Measurements from ENCODE around the gene SLC30A5. TPM values are rescaled to one million over a fixed set of nuclear protein-coding genes. Genes with fewer than 3 reads are reported as not detected.

SLC30A5 gene
- total and polyA plus RNA-seq, 2 of the 13 experiments (the other 11 are each of a cell fraction or from before 2014, with no cell fraction given): 46.0 to 53.6 TPM

DNA sequence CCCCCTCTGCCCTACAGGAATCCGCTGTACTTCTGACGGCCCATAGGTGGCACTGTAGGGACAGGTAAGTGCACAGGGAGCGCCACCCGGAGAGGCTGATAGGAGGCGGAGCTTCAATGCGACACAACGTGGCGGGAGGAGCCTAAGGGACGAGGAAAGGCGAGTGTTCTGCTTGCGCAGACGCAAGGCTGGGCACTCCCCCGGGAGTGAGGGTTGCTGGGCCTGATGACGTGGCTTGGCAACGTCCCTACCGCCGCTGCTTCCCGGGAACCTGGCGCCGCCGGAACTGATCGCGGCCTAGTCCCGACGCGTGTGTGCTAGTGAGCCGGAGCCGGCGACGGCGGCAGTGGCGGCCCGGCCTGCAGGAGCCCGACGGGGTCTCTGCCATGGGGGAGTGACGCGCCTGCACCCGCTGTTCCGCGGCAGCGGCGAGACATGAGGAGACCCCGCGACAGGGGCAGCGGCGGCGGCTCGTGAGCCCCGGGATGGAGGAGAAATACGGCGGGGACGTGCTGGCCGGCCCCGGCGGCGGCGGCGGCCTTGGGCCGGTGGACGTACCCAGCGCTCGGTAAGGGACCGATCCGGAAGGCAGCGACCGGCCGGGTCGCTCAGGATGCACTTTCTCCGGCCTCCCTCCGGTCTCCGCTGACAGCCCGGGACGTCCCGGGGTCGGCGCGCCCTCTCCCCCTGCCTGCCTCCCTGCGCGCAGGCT, at the start of gene SLC30A5 (continued):
- TF ChIP-seq, protein P1, sequence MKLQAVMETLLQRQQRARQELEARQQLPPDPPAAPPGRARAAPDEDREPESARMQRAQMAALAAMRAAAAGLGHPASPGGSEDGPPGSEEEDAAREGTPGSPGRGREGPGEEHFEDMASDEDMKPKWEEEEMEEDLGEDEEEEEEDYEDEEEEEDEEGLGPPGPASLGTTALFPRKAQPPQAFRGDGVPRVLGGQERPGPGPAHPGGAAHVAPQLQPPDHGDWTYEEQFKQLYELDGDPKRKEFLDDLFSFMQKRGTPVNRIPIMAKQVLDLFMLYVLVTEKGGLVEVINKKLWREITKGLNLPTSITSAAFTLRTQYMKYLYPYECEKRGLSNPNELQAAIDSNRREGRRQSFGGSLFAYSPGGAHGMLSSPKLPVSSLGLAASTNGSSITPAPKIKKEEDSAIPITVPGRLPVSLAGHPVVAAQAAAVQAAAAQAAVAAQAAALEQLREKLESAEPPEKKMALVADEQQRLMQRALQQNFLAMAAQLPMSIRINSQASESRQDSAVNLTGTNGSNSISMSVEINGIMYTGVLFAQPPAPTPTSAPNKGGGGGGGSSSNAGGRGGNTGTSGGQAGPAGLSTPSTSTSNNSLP (IDR thresholded peaks at IDR 0.05; ENCODE audit: low read depth, low read length): peak; percentile 53; the same call in 1 of the 2 replicates
- peak; percentile 74; the same call in 1 of the 2 replicates for TF ChIP-seq NKX3-1 (CRISPR knock-in tag; IDR thresholded peaks at IDR 0.05)
- TF ChIP-seq, protein P2, sequence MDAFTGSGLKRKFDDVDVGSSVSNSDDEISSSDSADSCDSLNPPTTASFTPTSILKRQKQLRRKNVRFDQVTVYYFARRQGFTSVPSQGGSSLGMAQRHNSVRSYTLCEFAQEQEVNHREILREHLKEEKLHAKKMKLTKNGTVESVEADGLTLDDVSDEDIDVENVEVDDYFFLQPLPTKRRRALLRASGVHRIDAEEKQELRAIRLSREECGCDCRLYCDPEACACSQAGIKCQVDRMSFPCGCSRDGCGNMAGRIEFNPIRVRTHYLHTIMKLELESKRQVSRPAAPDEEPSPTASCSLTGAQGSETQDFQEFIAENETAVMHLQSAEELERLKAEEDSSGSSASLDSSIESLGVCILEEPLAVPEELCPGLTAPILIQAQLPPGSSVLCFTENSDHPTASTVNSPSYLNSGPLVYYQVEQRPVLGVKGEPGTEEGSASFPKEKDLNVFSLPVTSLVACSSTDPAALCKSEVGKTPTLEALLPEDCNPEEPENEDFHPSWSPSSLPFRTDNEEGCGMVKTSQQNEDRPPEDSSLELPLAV (CRISPR knock-in tag; conservative IDR thresholded peaks at IDR 0.05; ENCODE audit: low read depth): no peak
- TF ChIP-seq HMG20A (CRISPR knock-in tag; IDR thresholded peaks at IDR 0.05; ENCODE audit: borderline replicate concordance): no peak
- no peak for TF ChIP-seq ZNF432 (CRISPR knock-in tag; IDR thresholded peaks at IDR 0.05; ENCODE audit: borderline replicate concordance)
- TF ChIP-seq RBM39 (IDR thresholded peaks at IDR 0.05; ENCODE audit: low read depth, low read length, poor library complexity, severe bottlenecking): peak; percentile 88
- peak; percentile 85; the same call in 1 of the 2 replicates for TF ChIP-seq ZNF335 (CRISPR knock-in tag; IDR thresholded peaks at IDR 0.05)
- TF ChIP-seq, protein P3, sequence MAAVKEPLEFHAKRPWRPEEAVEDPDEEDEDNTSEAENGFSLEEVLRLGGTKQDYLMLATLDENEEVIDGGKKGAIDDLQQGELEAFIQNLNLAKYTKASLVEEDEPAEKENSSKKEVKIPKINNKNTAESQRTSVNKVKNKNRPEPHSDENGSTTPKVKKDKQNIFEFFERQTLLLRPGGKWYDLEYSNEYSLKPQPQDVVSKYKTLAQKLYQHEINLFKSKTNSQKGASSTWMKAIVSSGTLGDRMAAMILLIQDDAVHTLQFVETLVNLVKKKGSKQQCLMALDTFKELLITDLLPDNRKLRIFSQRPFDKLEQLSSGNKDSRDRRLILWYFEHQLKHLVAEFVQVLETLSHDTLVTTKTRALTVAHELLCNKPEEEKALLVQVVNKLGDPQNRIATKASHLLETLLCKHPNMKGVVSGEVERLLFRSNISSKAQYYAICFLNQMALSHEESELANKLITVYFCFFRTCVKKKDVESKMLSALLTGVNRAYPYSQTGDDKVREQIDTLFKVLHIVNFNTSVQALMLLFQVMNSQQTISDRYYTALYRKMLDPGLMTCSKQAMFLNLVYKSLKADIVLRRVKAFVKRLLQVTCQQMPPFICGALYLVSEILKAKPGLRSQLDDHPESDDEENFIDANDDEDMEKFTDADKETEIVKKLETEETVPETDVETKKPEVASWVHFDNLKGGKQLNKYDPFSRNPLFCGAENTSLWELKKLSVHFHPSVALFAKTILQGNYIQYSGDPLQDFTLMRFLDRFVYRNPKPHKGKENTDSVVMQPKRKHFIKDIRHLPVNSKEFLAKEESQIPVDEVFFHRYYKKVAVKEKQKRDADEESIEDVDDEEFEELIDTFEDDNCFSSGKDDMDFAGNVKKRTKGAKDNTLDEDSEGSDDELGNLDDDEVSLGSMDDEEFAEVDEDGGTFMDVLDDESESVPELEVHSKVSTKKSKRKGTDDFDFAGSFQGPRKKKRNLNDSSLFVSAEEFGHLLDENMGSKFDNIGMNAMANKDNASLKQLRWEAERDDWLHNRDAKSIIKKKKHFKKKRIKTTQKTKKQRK (IDR thresholded peaks at IDR 0.05; ENCODE audit: low read length): no peak
- TF ChIP-seq KDM4B (CRISPR knock-in tag; IDR thresholded peaks at IDR 0.05): 0 out of 2 replicates have a peak, but pooled peaks have one; percentile 36
- TF ChIP-seq BORCS8-MEF2B (CRISPR knock-in tag; IDR thresholded peaks at IDR 0.05): peak; percentile 93
- no peak; the same call in 1 of the 2 replicates for TF ChIP-seq CEBPG (CRISPR knock-in tag; IDR thresholded peaks at IDR 0.05)
- TF ChIP-seq ZNF546 (CRISPR knock-in tag; conservative IDR thresholded peaks at IDR 0.05): peak; percentile 71; the same call in 1 of the 2 replicates
- TF ChIP-seq ZNF564 (CRISPR knock-in tag; IDR thresholded peaks at IDR 0.05): peak; percentile 28; the same call in 1 of the 2 replicates
- TF ChIP-seq HHEX (CRISPR knock-in tag; IDR thresholded peaks at IDR 0.05): no peak
- peak; percentile 96 for TF ChIP-seq RBFOX2 (IDR thresholded peaks at IDR 0.05; ENCODE audit: low read depth, low read length)
- TF ChIP-seq YY1 (IDR thresholded peaks at IDR 0.05; ENCODE audit: insufficient read depth, insufficient replicate concordance, low read depth, low read length): peak; percentile 75
- TF ChIP-seq YEATS4 (CRISPR knock-in tag; IDR thresholded peaks at IDR 0.05; ENCODE audit: borderline replicate concordance): peak; percentile 98
- TF ChIP-seq, protein P4, sequence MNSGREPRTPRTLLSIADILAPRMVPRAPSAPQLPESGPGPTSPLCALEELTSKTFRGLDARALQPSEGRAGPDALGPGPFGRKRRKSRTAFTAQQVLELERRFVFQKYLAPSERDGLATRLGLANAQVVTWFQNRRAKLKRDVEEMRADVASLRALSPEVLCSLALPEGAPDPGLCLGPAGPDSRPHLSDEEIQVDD (CRISPR knock-in tag; IDR thresholded peaks at IDR 0.05; ENCODE audit: borderline replicate concordance): peak; percentile 90
- TF ChIP-seq FOSL1 (CRISPR knock-in tag; IDR thresholded peaks at IDR 0.05; ENCODE audit: borderline replicate concordance): no peak
- TF ChIP-seq JUNB (CRISPR knock-in tag; IDR thresholded peaks at IDR 0.05; ENCODE audit: borderline replicate concordance): no peak
